Right lobe of liver (tissue), 6 donors: ENCODE data around the gene PTPRT. TPM values are rescaled to one million over a fixed set of nuclear protein-coding genes. Genes with fewer than 3 reads are reported as not detected.
"Not testable (repeated sequence)": the region's sequence is repeated elsewhere in the genome, so short reads cannot be mapped to it uniquely, and the experiment has no call there.

Experiments
- ATAC-seq, 4 donors: fragments of 200-7000 bp; cut with Tn5 transposase; one replicate each; pipeline ENCODE4 v1.9.1; 2020; ENCODE audit warnings: mild to moderate bottlenecking in 4 of 4, moderate library complexity in 4 of 4
- DNase-seq, 3 donors: peaks; one replicate each; pipeline ENCODE4 v3.0.0-alpha.2; 2020
- H3K27ac ChIP-seq, 3 donors: fragments of 200-600 bp; one replicate each; pipeline ENCODE4 v1.8.0; 2022
- H3K27me3 ChIP-seq, 2 donors: fragments of 200-600 bp; one replicate each; pipeline ENCODE4 v1.8.0; 2022
- H3K36me3 ChIP-seq, 4 donors: fragments of 200-600 bp; sonication (generic) in 1 of 4; one replicate each; pipeline versions ENCODE4 v1.5.1 to v1.8.0; 2017 to 2022; ENCODE audit warnings: control low read depth in 1 of 4
- H3K4me1 ChIP-seq, 4 donors: fragments of 200-600 bp; sonication (generic) in 1 of 4; one replicate each; pipeline versions ENCODE4 v1.5.1 to v1.8.0; 2017 to 2022; ENCODE audit warnings: control low read depth in 1 of 4
- H3K4me3 ChIP-seq, 3 donors: fragments of 200-600 bp; one replicate each; pipeline ENCODE4 v1.8.0; 2022
- H3K9me3 ChIP-seq, 4 donors: fragments of 200-600 bp; sonication (generic) in 1 of 4; one replicate each; pipeline versions ENCODE4 v1.5.1 to v1.8.0; 2017 to 2022; ENCODE audit warnings: control low read depth in 1 of 4
- CTCF ChIP-seq, 4 donors: fragments of 200-600 bp in 3 of 4; fragments of 450-650 bp in 1 of 4; IDR thresholded peaks; one replicate each; pipeline versions ENCODE4 v1.5.1 to v1.8.0; 2016 to 2022; ENCODE audit warnings: antibody characterized with exemption in 4 of 4, mild to moderate bottlenecking in 2 of 4
- POLR2A ChIP-seq: fragments of 450-650 bp; IDR thresholded peaks from one replicate; pipeline ENCODE4 v1.6.1; 2017; ENCODE audit warnings: antibody characterized with exemption, mild to moderate bottlenecking
- WGBS: methylation state at CpG from one replicate; pipeline ENCODE4 v1.1.6; 2018; ENCODE audit warnings: low coverage, low lambda C conversion rate; ENCODE audit not compliant: insufficient coverage; ENCODE audit errors: missing lambda C conversion rate; 5-methylcytosine and 5-hydroxymethylcytosine counted together
- intact Hi-C, 2 donors: fragments of 100-400 bp; cut with DNase I; formaldehyde crosslinking; loops; one replicate each; pipeline versions ENCODE4 v1.11.2 to v1.14.1; 2022
- total RNA-seq, 6 experiments: library from RNA; depleted of rRNA in 2 of 6; stranded (reverse); fragments of >200 nt in 2 of 6; fragmentation: NEBNext Ultra II Directional in 3 of 6; extraction: Animal tissue kit (Norgen Biotek cat#: 25700) in 3 of 6; gene quantifications; one replicate each; pipeline versions ENCODE4 v1.1.0 to v1.2.4, GENCODE V29; 2016 to 2023
- donor health status: DM: no; HTN: yes; CAD: no.
- donor health status: DM: no; HTN: no; CAD: no.
- donor health status: DM: no; HTN: no; CAD: no.
- donor health status: DM: no; HTN: yes; CAD: no.
- donor health status: DM: no; HTN: yes; CAD: no.

PTPRT gene
- total RNA-seq, 6 experiments from 2014 or later: 0.18 to 1.0 (median 0.51) TPM

- intact Hi-C loops: no loop called here
- Histone ChIP-seq H3K4me1 (peaks cover 0 to 2% (median 0%) of the 10 kb centered on the region in 4 donors), H3K9me3 (no peaks in the 10 kb centered on the region), H3K36me3 (no peaks in the 10 kb centered on the region), H3K27me3 (no peaks in the 10 kb centered on the region), H3K27ac (no peak overlapping the region), H3K4me3 (no peak overlapping the region)
- DNase-seq (no peak), ATAC-seq (no peak)
- TF ChIP-seq POLR2A (no peak), CTCF (IDR thresholded peaks at IDR 0.05) (no peak)
- 90% methylated on average over 3 of the region's 3 CpGs for WGBS
These were observed 282.0 kb downstream of the PTPRT start for GRCh38 chr20:42907730-42908129.

GRCh38 chr20:42906120-42906519 is 283.6 kb downstream of the PTPRT start:
- Histone ChIP-seq H3K9me3 (no peaks in the 10 kb centered on the region), H3K27ac (no peak overlapping the region), H3K4me1 (peaks cover 0 to 12% (median 2%) of the 10 kb centered on the region in 4 donors), H3K4me3 (no peak overlapping the region), H3K27me3 (no peaks in the 10 kb centered on the region), H3K36me3 (no peaks in the 10 kb centered on the region)
- ATAC-seq (no peak), DNase-seq (no peak)
- TF ChIP-seq CTCF (IDR thresholded peaks at IDR 0.05): no peak
- no peak for TF ChIP-seq POLR2A
- WGBS: 70% methylated on average over 7 of the region's 10 CpGs
- intact Hi-C loops: no loop called here

- DNase-seq (no peak), ATAC-seq (no peak)
- WGBS: 92% methylated on average over 3 of the region's 3 CpGs
- TF ChIP-seq POLR2A (no peak), CTCF (IDR thresholded peaks at IDR 0.05) (no peak)
- Histone ChIP-seq H3K9me3 (no peaks in the 10 kb centered on the region), H3K27ac (peak overlapping the region in 1 of 3 donors; percentile 40), H3K27me3 (no peaks in the 10 kb centered on the region), H3K36me3 (no peaks in the 10 kb centered on the region), H3K4me3 (no peak overlapping the region), H3K4me1 (peaks cover 0 to 12% (median 3%) of the 10 kb centered on the region in 4 donors)
- intact Hi-C loops: no loop called here
These were observed 287.2 kb downstream of the PTPRT start for GRCh38 chr20:42902509-42902908.

- peak; percentile 61 to 79 (median 78) for DNase-seq
- intact Hi-C loops: no loop called here
- TF ChIP-seq POLR2A (no peak), CTCF (IDR thresholded peaks at IDR 0.05) (no peak)
- ATAC-seq: peak; percentile 94 to 99 (median 96)
- Histone ChIP-seq H3K27ac (peak overlapping the region; percentile 30 to 47 (median 40)), H3K4me1 (peaks cover 0 to 12% (median 3%) of the 10 kb centered on the region in 4 donors), H3K4me3 (no peak overlapping the region), H3K27me3 (no peaks in the 10 kb centered on the region), H3K9me3 (no peaks in the 10 kb centered on the region), H3K36me3 (no peaks in the 10 kb centered on the region)
- 35% methylated on average over 2 of the region's 2 CpGs for WGBS
These were observed 287.8 kb downstream of the PTPRT start for GRCh38 chr20:42901689-42902440.

GRCh38 chr20:42900764-42901163 is 288.9 kb downstream of the PTPRT start:
- peaks cover 0 to 12% (median 3%) of the 10 kb centered on the region in 4 donors for H3K4me1 ChIP-seq
- H3K4me3 ChIP-seq, H3K36me3 ChIP-seq, H3K9me3 ChIP-seq, H3K27ac ChIP-seq, ATAC-seq, DNase-seq, intact Hi-C loops, H3K27me3 ChIP-seq: not testable (repeated sequence)
- no CpG with 5 or more reads among the region's 5 CpGs for WGBS
